ENCODE results near the gene NCBP1.

DNA sequence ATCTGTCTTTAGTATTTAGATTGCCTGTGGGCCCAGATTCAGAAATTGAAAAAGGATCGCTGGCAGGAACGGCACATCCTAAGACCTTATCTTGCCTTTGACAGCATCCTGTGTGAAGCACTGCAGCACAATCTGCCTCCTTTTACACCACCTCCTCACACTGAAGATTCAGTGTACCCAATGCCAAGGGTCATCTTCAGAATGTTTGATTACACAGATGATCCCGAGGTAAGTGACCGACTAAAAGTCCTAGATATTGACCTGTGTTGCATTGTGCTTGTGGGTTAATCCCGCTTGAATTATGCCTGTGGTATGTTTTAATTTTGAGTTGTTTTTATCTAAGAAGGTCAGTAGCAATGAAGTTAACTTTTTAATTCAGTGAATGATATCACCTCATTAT, 14.4 kb downstream of the NCBP1 start:
- TF ChIP-seq, protein P1, sequence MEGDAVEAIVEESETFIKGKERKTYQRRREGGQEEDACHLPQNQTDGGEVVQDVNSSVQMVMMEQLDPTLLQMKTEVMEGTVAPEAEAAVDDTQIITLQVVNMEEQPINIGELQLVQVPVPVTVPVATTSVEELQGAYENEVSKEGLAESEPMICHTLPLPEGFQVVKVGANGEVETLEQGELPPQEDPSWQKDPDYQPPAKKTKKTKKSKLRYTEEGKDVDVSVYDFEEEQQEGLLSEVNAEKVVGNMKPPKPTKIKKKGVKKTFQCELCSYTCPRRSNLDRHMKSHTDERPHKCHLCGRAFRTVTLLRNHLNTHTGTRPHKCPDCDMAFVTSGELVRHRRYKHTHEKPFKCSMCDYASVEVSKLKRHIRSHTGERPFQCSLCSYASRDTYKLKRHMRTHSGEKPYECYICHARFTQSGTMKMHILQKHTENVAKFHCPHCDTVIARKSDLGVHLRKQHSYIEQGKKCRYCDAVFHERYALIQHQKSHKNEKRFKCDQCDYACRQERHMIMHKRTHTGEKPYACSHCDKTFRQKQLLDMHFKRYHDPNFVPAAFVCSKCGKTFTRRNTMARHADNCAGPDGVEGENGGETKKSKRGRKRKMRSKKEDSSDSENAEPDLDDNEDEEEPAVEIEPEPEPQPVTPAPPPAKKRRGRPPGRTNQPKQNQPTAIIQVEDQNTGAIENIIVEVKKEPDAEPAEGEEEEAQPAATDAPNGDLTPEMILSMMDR (IDR thresholded peaks at IDR 0.05; ENCODE audit: low read depth, low read length, poor library complexity, severe bottlenecking), result no peak
- no peak for TF ChIP-seq EZH2phosphoT487 (IDR thresholded peaks at IDR 0.05; ENCODE audit: borderline replicate concordance, low read length)

Data from DOHH2 (cell line).